ENCODE results near the gene ACOT13. TPM values are rescaled to one million over a fixed set of nuclear protein-coding genes. Genes with fewer than 3 reads are reported as not detected.
"Not testable (repeated sequence)": the region's sequence is repeated elsewhere in the genome, so short reads cannot be mapped to it uniquely, and the experiment has no call there.

The ACOT13 gene
- total RNA-seq, 2 experiments from 2014 or later, result 34.0 to 36.1 TPM

DNA sequence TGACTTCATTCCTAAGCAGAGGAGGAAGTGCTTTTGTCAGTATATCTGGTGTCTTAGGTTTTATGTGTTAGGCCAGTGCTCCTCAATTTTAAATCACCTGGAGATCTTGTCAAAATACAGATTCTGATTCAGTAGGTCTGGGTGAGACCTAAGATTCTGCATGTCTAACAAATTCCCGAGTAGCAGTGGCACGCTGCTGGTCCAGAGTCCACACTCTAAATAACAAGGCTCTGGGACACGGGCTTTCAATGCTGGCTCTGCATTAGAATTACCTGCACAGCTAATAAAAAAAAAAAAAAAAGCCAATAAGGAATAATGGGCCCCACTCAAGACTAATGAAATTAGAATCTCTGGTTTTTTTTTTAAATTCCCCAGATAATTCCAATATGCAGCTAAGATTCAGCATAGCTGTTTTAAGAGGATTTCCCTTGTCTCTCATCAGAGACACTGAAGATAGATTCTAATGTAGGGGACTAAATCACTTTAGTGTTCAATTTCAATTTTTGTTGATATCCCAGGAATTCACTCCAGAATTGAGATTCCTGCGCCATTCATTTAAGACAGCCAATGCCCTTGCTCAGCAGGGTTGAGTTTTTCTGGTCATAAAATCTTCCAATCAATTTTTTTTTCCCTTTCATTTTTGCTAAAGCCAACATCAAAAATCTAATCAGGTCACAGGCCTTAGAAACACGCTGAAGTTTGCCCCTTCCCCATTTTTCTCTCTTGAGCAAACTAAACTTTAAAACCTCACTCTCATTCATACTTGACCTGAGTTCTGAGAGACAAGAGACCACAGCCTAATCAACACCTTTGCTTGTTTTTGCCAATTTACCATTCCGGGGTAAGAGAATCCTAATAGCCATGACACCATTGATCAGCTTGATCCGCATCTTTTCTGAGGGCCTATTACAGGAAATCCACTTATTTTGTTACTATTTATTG lies 2.6 kb upstream of the ACOT13 start:
- peaks cover 42% of the 10 kb centered on the region for H3K4me1 Mint-ChIP-seq (ENCODE audit: low read depth)
- intact Hi-C loops (cut with micrococcal nuclease), result no loop called here
- H3K4me3 Mint-ChIP-seq, result no peak overlapping the region
- no peak for DNase-seq
- H3K27ac Mint-ChIP-seq, result peak overlapping the region; percentile 43
- CTCF ChIA-PET, result interaction anchor here (1.9 kb wide), 1 partner anchor 83 kb away, joined by 7 read pairs; no protein-coding TSS in a partner anchor
- H3K36me3 Mint-ChIP-seq (ENCODE audit: low read depth), result peaks cover 36% of the 10 kb centered on the region
- no peaks in the 10 kb centered on the region for H3K27me3 Mint-ChIP-seq (ENCODE audit: low read depth)
- H3K9me3 Mint-ChIP-seq, result no peaks in the 10 kb centered on the region

DNA sequence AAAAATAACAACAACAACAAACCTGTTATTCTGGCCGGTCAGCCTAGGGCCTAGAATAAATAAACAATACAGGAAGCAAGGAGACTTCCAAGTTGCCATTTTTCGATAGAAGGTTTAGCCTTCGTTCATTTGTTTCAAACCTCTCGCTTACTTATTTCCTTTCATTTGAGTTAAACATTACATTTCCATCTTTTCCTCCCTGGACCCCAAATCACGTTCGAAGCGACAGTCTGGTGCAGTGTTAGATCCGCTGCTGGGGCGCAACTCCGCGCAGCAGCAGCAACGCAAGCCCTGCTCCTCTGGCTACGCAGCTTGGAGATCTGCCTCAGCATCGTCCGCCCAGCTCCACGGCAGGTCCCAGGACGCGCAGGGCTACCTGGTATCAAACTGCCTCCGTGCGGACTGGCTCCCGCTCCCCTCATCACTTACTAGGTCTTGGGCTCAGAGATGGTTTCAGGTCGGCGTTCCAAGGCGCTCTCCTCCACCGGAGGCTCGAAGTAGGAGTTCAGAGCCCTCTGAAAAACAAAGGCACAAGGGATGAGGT lies 708 bp upstream of the ACOT13 start:
- H3K27ac Mint-ChIP-seq, result peak overlapping the region; percentile 95
- intact Hi-C loops (cut with micrococcal nuclease), result loop anchor here (1.0 to 5.0 kb wide), 6 partner anchors 20 to 264 kb away; partner anchors contain the start of genes KIAA0319 and MRS2
- peak; percentile 49 for DNase-seq
- peaks cover 39% of the 10 kb centered on the region for H3K4me1 Mint-ChIP-seq (ENCODE audit: low read depth)
- no peaks in the 10 kb centered on the region for H3K27me3 Mint-ChIP-seq (ENCODE audit: low read depth)
- H3K36me3 Mint-ChIP-seq (ENCODE audit: low read depth), result peaks cover 40% of the 10 kb centered on the region
- peaks cover 11% of the 10 kb centered on the region for H3K9me3 Mint-ChIP-seq
- CTCF ChIA-PET, result interaction anchor here (1.0 to 1.9 kb wide), 7 partner anchors 20 to 85 kb away, joined by 3 to 7 read pairs (median 4); partner anchors contain the start of gene KIAA0319
- peak overlapping the region; percentile 90 for H3K4me3 Mint-ChIP-seq

DNA sequence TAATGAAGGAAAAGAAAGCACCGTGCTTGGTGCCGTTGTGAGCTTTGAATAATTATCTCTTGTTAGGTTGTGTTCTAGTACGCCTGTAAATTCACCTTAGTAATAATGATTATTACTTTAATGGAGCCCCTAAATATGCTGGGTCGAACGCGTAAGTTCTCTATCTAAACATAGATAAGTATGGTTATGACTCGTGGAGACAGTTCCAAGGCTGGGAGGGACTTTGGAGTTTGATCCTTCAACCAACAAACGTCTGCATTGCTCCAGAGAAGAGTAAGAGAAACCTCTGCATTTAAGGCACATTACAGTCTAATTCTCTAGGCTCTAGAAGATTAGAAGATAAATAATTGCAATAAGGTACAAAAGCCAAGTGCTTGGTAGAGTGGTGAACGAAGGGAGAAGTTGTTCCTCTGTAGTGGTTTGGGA lies 514 bp downstream of the ACOT13 start:
- CTCF ChIA-PET, result interaction anchor here (0.7 to 1.3 kb wide), 5 partner anchors 19 to 173 kb away, joined by 3 to 5 read pairs (median 4); partner anchors contain the start of gene ALDH5A1
- intact Hi-C loops (cut with micrococcal nuclease), result loop anchor here (1.0 to 5.0 kb wide), 3 partner anchors 33 to 265 kb away; partner anchors contain the start of gene MRS2

DNA sequence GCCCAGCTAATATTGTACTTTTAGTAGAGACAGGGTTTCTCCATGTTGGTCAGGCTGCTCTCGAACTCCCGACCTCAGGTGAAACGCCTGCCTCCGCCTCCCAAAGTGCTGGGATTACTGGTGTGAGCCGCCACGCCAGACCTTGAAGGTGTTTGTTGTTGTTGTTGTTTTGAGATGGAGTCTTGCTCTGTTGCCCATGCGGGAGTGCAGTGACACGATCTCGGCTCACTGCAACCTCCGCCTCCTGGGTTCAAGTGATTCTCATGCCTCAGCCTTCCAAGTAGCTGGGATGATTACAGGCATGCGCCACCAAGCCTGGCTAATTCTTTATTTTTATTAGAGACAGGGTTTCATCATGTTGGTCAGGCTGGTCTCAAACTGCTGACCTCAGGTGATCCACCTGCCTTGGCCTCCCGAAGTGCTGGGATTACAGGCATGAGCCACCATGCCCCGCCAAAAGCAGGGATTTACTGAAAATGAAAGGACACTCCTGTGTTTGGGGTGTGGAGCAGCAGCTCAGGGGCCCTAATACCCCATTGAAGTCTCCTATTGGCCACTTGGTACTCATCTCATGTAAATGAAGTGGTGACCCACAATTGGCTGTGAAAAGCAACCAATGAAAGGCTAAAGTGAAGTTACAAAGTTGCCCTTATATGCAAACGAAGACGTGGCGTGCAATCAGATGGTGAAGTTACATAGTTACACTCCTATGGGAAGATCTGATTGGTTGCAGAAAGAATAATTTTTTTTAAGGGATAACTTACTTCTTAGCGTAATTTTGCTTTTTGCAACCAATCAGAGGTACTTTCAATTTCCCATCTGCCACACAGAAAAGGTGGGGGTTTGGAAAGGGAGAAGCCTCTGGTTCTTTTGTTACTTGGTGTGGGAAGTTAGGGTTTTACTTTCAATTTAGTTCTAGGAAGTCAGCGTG lies 1.5 kb downstream of the ACOT13 start:
- DNase-seq; CTCF ChIA-PET; H3K27ac Mint-ChIP-seq; H3K27me3 Mint-ChIP-seq (ENCODE audit: low read depth): not testable (repeated sequence)
- Mint-ChIP-seq H3K4me3 (peak overlapping the region; percentile 90), H3K9me3 (peaks cover 16% of the 10 kb centered on the region), H3K4me1 (ENCODE audit: low read depth) (peaks cover 35% of the 10 kb centered on the region), H3K36me3 (ENCODE audit: low read depth) (peaks cover 39% of the 10 kb centered on the region)
- intact Hi-C loops (cut with micrococcal nuclease), result loop anchor here (5.0 kb wide), 1 partner anchor 266 kb away; the partner anchor contains the start of gene MRS2

More for the DNA sequence above, 514 bp downstream of the ACOT13 start:
- H3K9me3 Mint-ChIP-seq, result peaks cover 13% of the 10 kb centered on the region
- peaks cover 35% of the 10 kb centered on the region for H3K4me1 Mint-ChIP-seq (ENCODE audit: low read depth)
- peak overlapping the region; percentile 90 for H3K4me3 Mint-ChIP-seq
- peak; percentile 26 for DNase-seq
- no peaks in the 10 kb centered on the region for H3K27me3 Mint-ChIP-seq (ENCODE audit: low read depth)
- peaks cover 39% of the 10 kb centered on the region for H3K36me3 Mint-ChIP-seq (ENCODE audit: low read depth)
- peak overlapping the region; percentile 95 for H3K27ac Mint-ChIP-seq

DNA sequence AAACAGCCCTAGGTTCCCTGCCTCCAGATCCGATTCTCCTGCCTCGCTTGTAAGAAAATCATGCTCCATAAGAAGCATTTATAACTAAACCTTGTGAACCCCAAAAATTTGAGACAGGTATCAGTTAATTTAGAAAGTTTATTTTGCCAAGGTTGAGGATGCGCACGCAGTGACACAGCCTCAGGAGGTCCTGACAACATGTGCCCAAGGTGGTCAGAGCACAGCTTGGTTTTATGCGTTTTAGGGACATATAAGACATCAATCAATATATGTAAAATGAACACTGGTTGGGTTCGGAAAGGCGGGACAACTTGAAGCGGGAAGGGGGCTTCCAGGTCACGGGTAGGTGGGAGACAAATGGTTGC lies 2.1 kb downstream of the ACOT13 start:
- peaks cover 18% of the 10 kb centered on the region for H3K9me3 Mint-ChIP-seq
- no peak for DNase-seq
- no peaks in the 10 kb centered on the region for H3K27me3 Mint-ChIP-seq (ENCODE audit: low read depth)
- intact Hi-C loops (cut with micrococcal nuclease), result loop anchor here (5.0 kb wide), 1 partner anchor 267 kb away; the partner anchor contains the start of gene MRS2
- no peak overlapping the region for H3K27ac Mint-ChIP-seq
- CTCF ChIA-PET, result no interaction called here
- no peak overlapping the region for H3K4me3 Mint-ChIP-seq
- peaks cover 38% of the 10 kb centered on the region for H3K36me3 Mint-ChIP-seq (ENCODE audit: low read depth)
- peaks cover 28% of the 10 kb centered on the region for H3K4me1 Mint-ChIP-seq (ENCODE audit: low read depth)

DNA sequence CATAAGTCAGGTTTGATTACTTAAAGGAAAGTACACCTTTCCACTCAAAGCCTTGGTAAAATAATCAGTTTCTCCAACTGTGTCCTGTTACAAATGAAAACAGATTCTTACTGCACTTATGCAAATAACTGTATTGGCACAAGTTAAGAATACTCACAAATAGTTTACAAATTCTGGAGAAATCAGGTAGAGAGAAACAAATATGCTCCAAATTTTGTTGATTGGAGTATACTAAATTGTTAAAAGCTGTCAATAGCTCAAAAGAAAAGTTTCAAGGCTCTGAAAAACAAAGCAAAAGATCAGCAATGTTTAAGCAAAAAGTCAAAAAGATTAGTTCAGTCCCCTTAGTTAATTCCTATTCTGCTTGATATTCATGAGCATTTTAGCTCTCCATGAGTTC lies 3.6 kb downstream of the ACOT13 start:
- H3K27me3 Mint-ChIP-seq (ENCODE audit: low read depth); H3K4me3 Mint-ChIP-seq; H3K27ac Mint-ChIP-seq; intact Hi-C loops (cut with micrococcal nuclease); CTCF ChIA-PET; DNase-seq: not testable (repeated sequence)
- Mint-ChIP-seq H3K4me1 (ENCODE audit: low read depth) (peaks cover 15% of the 10 kb centered on the region), H3K9me3 (peaks cover 22% of the 10 kb centered on the region), H3K36me3 (ENCODE audit: low read depth) (peaks cover 42% of the 10 kb centered on the region)

DNA sequence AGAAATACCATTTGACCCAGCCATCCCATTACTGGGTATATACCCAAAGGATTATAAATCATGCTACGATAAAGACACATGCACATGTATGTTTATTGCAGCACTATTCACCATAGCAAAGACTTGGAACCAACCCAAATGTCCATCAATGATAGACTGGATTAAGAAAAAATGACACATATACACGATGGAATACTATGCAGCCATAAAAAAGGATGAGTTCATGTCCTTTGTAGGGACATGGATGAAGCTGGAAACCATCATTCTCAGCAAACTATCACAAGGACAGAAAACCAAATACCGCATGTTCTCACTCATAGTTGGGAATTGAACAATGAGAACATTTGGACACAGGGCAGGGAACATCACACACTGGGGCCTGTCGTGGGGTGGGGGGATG lies 4.2 kb downstream of the ACOT13 start:
- Mint-ChIP-seq H3K36me3 (ENCODE audit: low read depth) (peaks cover 42% of the 10 kb centered on the region), H3K4me1 (ENCODE audit: low read depth) (peaks cover 12% of the 10 kb centered on the region), H3K9me3 (peaks cover 22% of the 10 kb centered on the region)
- H3K27ac Mint-ChIP-seq; H3K27me3 Mint-ChIP-seq (ENCODE audit: low read depth); DNase-seq; CTCF ChIA-PET; H3K4me3 Mint-ChIP-seq; intact Hi-C loops (cut with micrococcal nuclease): not testable (repeated sequence)

DNA sequence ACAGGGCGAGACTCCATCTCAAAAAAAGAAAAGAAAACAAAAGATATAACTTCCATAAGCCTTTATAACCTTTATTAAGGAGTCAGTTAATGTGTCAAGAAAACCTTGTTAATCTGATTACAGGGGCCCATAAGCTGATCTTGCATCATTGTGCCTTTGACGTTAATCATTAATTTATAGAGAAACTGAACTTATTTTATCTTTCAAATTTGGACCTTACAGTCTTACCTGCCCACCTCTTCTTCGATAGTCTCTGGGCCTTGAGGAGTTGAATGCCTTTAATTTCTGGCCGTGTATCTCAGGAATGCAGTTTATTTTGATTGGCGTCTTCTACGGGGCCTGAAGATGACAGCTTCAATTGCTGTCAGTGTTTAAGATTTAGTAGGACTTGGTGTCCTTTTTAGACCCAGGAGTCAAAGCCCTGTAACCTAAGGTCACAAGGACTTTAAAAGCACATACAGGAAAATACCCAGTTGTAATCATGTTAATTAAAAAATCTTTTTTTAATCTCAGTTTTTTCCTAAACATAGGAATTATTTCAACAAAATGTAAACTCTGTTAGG lies 5.8 kb downstream of the ACOT13 start:
- Mint-ChIP-seq H3K36me3 (ENCODE audit: low read depth) (peaks cover 37% of the 10 kb centered on the region), H3K4me1 (ENCODE audit: low read depth) (peaks cover 6% of the 10 kb centered on the region), H3K9me3 (peaks cover 22% of the 10 kb centered on the region), H3K27ac (no peak overlapping the region), H3K4me3 (no peak overlapping the region), H3K27me3 (ENCODE audit: low read depth) (no peaks in the 10 kb centered on the region)
- intact Hi-C loops (cut with micrococcal nuclease), result no loop called here
- DNase-seq, result no peak
- CTCF ChIA-PET, result no interaction called here

DNA sequence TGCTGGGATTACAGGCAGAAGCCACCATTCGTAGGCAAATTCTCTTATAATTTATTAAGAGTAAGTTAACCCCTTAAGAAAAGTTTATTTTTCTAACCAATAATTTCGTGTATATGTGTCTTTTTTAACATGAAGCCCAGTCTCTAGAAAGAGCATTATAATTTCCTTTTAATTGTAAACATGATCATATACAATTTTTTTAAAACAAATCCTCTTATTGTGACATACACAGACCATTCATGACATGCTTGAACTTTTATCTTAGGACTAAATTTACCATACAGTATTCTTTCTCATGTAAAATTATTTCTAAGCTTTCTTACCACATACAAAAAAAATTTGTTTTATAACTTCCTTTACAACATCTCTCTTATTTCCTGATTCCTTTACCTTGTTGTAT lies 6.7 kb downstream of the ACOT13 start:
- H3K27me3 Mint-ChIP-seq (ENCODE audit: low read depth), result no peaks in the 10 kb centered on the region
- H3K4me3 Mint-ChIP-seq, result no peak overlapping the region
- CTCF ChIA-PET, result interaction anchor here (0.6 kb wide), 1 partner anchor 267 kb away, joined by 3 read pairs; no protein-coding TSS in a partner anchor
- H3K27ac Mint-ChIP-seq, result no peak overlapping the region
- peaks cover 4% of the 10 kb centered on the region for H3K4me1 Mint-ChIP-seq (ENCODE audit: low read depth)
- intact Hi-C loops (cut with micrococcal nuclease), result no loop called here
- H3K9me3 Mint-ChIP-seq, result peaks cover 22% of the 10 kb centered on the region
- DNase-seq, result no peak
- peaks cover 37% of the 10 kb centered on the region for H3K36me3 Mint-ChIP-seq (ENCODE audit: low read depth)

DNA sequence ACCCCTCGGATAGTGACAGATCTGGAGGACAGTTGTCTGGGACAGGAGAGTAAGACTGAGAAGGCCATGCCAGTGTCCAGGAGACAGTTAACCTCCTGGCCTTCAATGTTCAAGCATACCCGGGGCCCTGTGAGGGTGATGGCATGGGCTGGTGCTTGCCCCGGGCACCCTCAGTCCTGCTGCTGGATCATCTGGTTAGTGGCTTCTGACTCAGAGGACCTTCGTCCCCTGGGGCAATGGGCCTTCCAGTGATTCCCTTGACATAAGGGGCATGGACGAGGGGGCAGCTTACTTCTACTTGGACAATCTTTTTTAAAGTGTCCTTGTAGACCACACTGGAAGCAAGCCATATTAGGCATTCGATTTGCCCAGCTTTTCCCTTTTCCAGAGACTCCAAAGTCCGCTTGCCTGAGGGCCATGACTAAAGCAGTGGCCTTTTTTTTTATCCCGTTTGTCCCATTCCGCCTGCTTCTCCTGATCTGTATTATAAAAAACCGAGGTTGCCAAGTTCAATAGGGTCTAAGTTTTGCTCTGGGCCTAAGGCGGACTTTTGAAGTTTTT lies 12.0 kb downstream of the ACOT13 start:
- H3K4me3 Mint-ChIP-seq; intact Hi-C loops (cut with micrococcal nuclease); H3K4me1 Mint-ChIP-seq (ENCODE audit: low read depth); H3K9me3 Mint-ChIP-seq; DNase-seq; H3K27ac Mint-ChIP-seq; H3K27me3 Mint-ChIP-seq (ENCODE audit: low read depth): not testable (repeated sequence)
- CTCF ChIA-PET, result interaction anchor here (0.7 kb wide), 1 partner anchor 348 kb away, joined by 6 read pairs; no protein-coding TSS in a partner anchor
- peaks cover 13% of the 10 kb centered on the region for H3K36me3 Mint-ChIP-seq (ENCODE audit: low read depth)

DNA sequence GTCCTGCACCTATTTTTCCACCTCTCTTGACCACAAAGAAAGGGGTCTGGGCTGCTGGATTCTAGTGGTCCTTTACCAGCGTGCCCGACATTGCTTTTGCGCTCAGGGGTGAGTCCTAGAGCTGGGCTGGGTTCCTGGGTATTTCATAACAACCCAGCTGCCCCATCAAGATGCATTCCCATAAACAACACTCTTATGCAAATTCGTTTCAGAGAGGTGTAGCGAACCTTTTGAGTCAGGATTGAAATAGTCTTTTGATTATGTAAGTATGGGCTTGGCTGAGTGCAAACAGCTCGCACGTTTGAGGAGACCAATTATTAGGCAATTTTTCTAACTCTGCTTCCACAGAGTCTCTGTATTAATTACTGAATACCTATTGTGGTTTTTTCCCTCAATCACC lies 13.7 kb downstream of the ACOT13 start:
- Mint-ChIP-seq H3K36me3 (ENCODE audit: low read depth) (peaks cover under 1% of the 10 kb centered on the region), H3K27ac (no peak overlapping the region), H3K27me3 (ENCODE audit: low read depth) (no peaks in the 10 kb centered on the region), H3K4me3 (no peak overlapping the region), H3K4me1 (ENCODE audit: low read depth) (no peaks in the 10 kb centered on the region), H3K9me3 (no peaks in the 10 kb centered on the region)
- CTCF ChIA-PET, result no interaction called here
- intact Hi-C loops (cut with micrococcal nuclease), result no loop called here
- DNase-seq, result no peak

Data from activated naive CD4-positive, alpha-beta T cell treated with anti-CD3 and anti-CD28 coated beads for 36 hours (primary cell).